HEK293 (cell line): ENCODE measurements around the gene EYS.
A peak's percentile ranks its signal among the peaks of the same experiment; 100 is the strongest.

ENCODE experiments used
- CTCF ChIA-PET: fragments of 350-600 bp; formaldehyde crosslinking; extraction: SDS; loops from one replicate; lab custom pipeline; 2021; ENCODE audit warnings: antibody characterized with exemption; lab: Yijun Ruan, JAX
- POLR2A ChIA-PET: fragments of 300-600 bp; formaldehyde crosslinking; extraction: SDS; loops from one replicate; lab custom pipeline; 2020; ENCODE audit warnings: antibody characterized with exemption, inconsistent platforms; lab: Yijun Ruan, JAX
- H3K27ac ChIP-seq: fragments of 200-500 bp; sonication (Bioruptor generic); 2 replicates; pipeline ENCODE4 v1.5.1; 2014; ENCODE audit warnings: low read depth, low read length, control low read depth, inconsistent platforms; ENCODE audit errors: extremely low read depth
- H3K36me3 ChIP-seq, 2 experiments: fragments of 200-500 bp in 1 of 2; sonication (Bioruptor generic) in 1 of 2; 1 replicate in 1 of 2; 2 replicates in 1 of 2; pipeline ENCODE4 v1.5.1; 2014 to 2017; ENCODE audit warnings: inconsistent platforms in 2 of 2, low read length in 2 of 2; ENCODE audit not compliant: control insufficient read depth in 2 of 2, insufficient read depth in 1 of 2
- H3K4me1 ChIP-seq: fragments of 200-500 bp; sonication (Bioruptor generic); 2 replicates; pipeline ENCODE4 v1.5.1; 2014; ENCODE audit warnings: mild to moderate bottlenecking, low read length, inconsistent platforms; ENCODE audit not compliant: control insufficient read depth, insufficient read depth
- H3K4me3 ChIP-seq: 2 replicates; pipeline ENCODE4 v1.5.1; 2011; ENCODE audit warnings: low read depth, mild to moderate bottlenecking, control low read depth, low read length, moderate library complexity
- H3K9me3 ChIP-seq: fragments of 200-500 bp; sonication (Bioruptor generic); 2 replicates; pipeline ENCODE4 v1.5.1; 2014; ENCODE audit warnings: low read depth, low read length, inconsistent platforms; ENCODE audit not compliant: control insufficient read depth, insufficient read depth
- GLI4 ChIP-seq: fragments of 450-650 bp; formaldehyde crosslinking; IDR thresholded peaks from 2 replicates; pipeline ENCODE4 v1.5.1; 2016; ENCODE audit warnings: missing biosample characterization, missing genetic modification characterization
- GLIS1 ChIP-seq: fragments of 450-650 bp; formaldehyde crosslinking; IDR thresholded peaks from 2 replicates; pipeline ENCODE4 v1.5.1; 2016; ENCODE audit warnings: missing biosample characterization, missing genetic modification characterization
- GLIS2 ChIP-seq: fragments of 450-650 bp; formaldehyde crosslinking; IDR thresholded peaks from 2 replicates; pipeline ENCODE4 v1.5.1; 2016; ENCODE audit warnings: missing biosample characterization, missing genetic modification characterization
- OVOL3 ChIP-seq: fragments of 450-650 bp; formaldehyde crosslinking; IDR thresholded peaks from 2 replicates; pipeline ENCODE4 v1.5.1; 2016; ENCODE audit warnings: missing biosample characterization, missing genetic modification characterization
- PRDM6 ChIP-seq: fragments of 450-650 bp; formaldehyde crosslinking; IDR thresholded peaks from 2 replicates; pipeline ENCODE4 v1.5.1; 2017; ENCODE audit warnings: missing biosample characterization, missing genetic modification characterization
- SETDB1 ChIP-seq: IDR thresholded peaks from one replicate; pipeline ENCODE4 v1.6.1; 2017; ENCODE audit warnings: mild to moderate bottlenecking, low read length, moderate library complexity, mixed read lengths; ENCODE audit not compliant: insufficient read length
- TRIM28 ChIP-seq: IDR thresholded peaks from 2 replicates; pipeline ENCODE4 v1.6.1; 2011; ENCODE audit warnings: low read length, control low read depth, borderline replicate concordance
- ZIC2 ChIP-seq: fragments of 450-650 bp; formaldehyde crosslinking; IDR thresholded peaks from 2 replicates; pipeline ENCODE4 v1.5.1; 2016; ENCODE audit warnings: missing biosample characterization, missing genetic modification characterization
- ZNF132 ChIP-seq: fragments of 450-650 bp; formaldehyde crosslinking; IDR thresholded peaks from 2 replicates; pipeline ENCODE4 v1.5.1; 2017; ENCODE audit warnings: missing biosample characterization, missing genetic modification characterization, borderline replicate concordance
- ZNF239 ChIP-seq: fragments of 450-650 bp; formaldehyde crosslinking; IDR thresholded peaks from 2 replicates; pipeline ENCODE4 v1.5.1; 2016; ENCODE audit warnings: missing biosample characterization, missing genetic modification characterization
- ZNF248 ChIP-seq: fragments of 450-650 bp; formaldehyde crosslinking; IDR thresholded peaks from 2 replicates; pipeline ENCODE4 v1.5.1; 2017; ENCODE audit warnings: missing biosample characterization, missing genetic modification characterization
- ZNF280C ChIP-seq: fragments of 450-650 bp; formaldehyde crosslinking; IDR thresholded peaks from 2 replicates; pipeline ENCODE4 v1.5.1; 2016; ENCODE audit warnings: missing biosample characterization, missing genetic modification characterization
- ZNF302 ChIP-seq: fragments of 450-650 bp; formaldehyde crosslinking; IDR thresholded peaks from 2 replicates; pipeline ENCODE4 v1.5.1; 2016; ENCODE audit warnings: missing biosample characterization, missing genetic modification characterization, low read depth
- ZNF324 ChIP-seq: fragments of 450-650 bp; formaldehyde crosslinking; IDR thresholded peaks from 2 replicates; pipeline ENCODE4 v1.5.1; 2016; ENCODE audit warnings: missing biosample characterization, missing genetic modification characterization
- ZNF560 ChIP-seq: fragments of 450-650 bp; formaldehyde crosslinking; IDR thresholded peaks from 2 replicates; pipeline ENCODE4 v1.5.1; 2017; ENCODE audit warnings: missing biosample characterization, missing genetic modification characterization, borderline replicate concordance
- ZNF580 ChIP-seq: fragments of 450-650 bp; formaldehyde crosslinking; IDR thresholded peaks from 2 replicates; pipeline ENCODE4 v1.5.1; 2016; ENCODE audit warnings: missing biosample characterization, missing genetic modification characterization
- ZNF596 ChIP-seq: fragments of 450-650 bp; IDR thresholded peaks from 2 replicates; pipeline ENCODE4 v1.5.0; 2018; ENCODE audit warnings: missing biosample characterization, mild to moderate bottlenecking, missing genetic modification characterization, moderate library complexity
- ZNF707 ChIP-seq: fragments of 450-650 bp; formaldehyde crosslinking; IDR thresholded peaks from 2 replicates; pipeline ENCODE4 v1.5.1; 2016; ENCODE audit warnings: missing biosample characterization, missing genetic modification characterization
- ZNF747 ChIP-seq: fragments of 450-650 bp; formaldehyde crosslinking; IDR thresholded peaks from 2 replicates; pipeline ENCODE4 v1.5.1; 2016; ENCODE audit warnings: missing biosample characterization, missing genetic modification characterization
- ZNF830 ChIP-seq: fragments of 450-650 bp; IDR thresholded peaks from 2 replicates; pipeline ENCODE4 v1.5.0; 2018; ENCODE audit warnings: missing biosample characterization, missing genetic modification characterization, low read depth, mild to moderate bottlenecking, moderate library complexity
- TF ChIP-seq, protein P1 (sequence below): fragments of 450-650 bp; formaldehyde crosslinking; IDR thresholded peaks from 2 replicates; pipeline ENCODE4 v1.5.1; 2016; ENCODE audit warnings: missing biosample characterization, missing genetic modification characterization
- TF ChIP-seq, protein P2 (sequence below): fragments of 450-650 bp; formaldehyde crosslinking; IDR thresholded peaks from 2 replicates; pipeline ENCODE4 v1.5.1; 2016; ENCODE audit warnings: missing biosample characterization, missing genetic modification characterization

Gene EYS

DNA sequence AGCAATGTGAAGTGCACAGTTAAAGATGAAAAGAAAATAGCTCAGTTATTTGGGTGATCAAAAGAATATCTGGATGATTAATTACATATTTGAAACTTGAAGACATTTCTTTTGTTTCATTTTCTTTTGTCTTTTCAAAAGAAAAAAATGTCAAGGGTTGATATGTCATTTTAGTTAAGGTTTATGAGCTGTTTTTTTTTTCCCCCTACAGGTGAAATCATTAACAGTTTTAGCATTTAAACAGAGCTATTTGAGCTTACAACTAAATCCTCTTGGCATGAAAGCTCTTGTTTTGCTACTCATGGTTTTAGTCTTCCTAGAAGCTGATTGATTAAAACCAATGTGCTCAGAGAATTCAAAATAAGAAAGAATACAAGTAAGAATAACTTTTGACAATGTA lies 1184.2 kb downstream of the EYS start:
- TF ChIP-seq, protein P1, sequence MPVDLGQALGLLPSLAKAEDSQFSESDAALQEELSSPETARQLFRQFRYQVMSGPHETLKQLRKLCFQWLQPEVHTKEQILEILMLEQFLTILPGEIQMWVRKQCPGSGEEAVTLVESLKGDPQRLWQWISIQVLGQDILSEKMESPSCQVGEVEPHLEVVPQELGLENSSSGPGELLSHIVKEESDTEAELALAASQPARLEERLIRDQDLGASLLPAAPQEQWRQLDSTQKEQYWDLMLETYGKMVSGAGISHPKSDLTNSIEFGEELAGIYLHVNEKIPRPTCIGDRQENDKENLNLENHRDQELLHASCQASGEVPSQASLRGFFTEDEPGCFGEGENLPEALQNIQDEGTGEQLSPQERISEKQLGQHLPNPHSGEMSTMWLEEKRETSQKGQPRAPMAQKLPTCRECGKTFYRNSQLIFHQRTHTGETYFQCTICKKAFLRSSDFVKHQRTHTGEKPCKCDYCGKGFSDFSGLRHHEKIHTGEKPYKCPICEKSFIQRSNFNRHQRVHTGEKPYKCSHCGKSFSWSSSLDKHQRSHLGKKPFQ (tag by site-specific recombination) = no peak
- TF ChIP-seq ZIC2 (tag by site-specific recombination) = no peak
- no peak for TF ChIP-seq GLIS1
- no peak for TF ChIP-seq OVOL3 (tag by site-specific recombination)
- TF ChIP-seq ZNF302 (tag by site-specific recombination) = no peak
- TF ChIP-seq ZNF596 (tag by site-specific recombination) = no peak
- no peak for TF ChIP-seq ZNF132
- TF ChIP-seq ZNF830 (tag by site-specific recombination) = no peak
- no peak for TF ChIP-seq ZNF747
- no peak for TF ChIP-seq ZNF248 (tag by site-specific recombination)
- TF ChIP-seq, all 188 proteins: peak for 0
- no peak overlapping the region for H3K27ac ChIP-seq
- H3K4me1 ChIP-seq = no peaks in the 10 kb centered on the region
- H3K36me3 ChIP-seq = no peaks in the 10 kb centered on the region
- CTCF ChIA-PET = interaction anchor here (0.8 to 1.0 kb wide), 2 partner anchors 17 to 18 kb away, joined by 5 to 8 read pairs; no protein-coding TSS in a partner anchor
- no peaks in the 10 kb centered on the region for H3K9me3 ChIP-seq
- H3K4me3 ChIP-seq = no peak overlapping the region
- POLR2A ChIA-PET = no interaction called here

DNA sequence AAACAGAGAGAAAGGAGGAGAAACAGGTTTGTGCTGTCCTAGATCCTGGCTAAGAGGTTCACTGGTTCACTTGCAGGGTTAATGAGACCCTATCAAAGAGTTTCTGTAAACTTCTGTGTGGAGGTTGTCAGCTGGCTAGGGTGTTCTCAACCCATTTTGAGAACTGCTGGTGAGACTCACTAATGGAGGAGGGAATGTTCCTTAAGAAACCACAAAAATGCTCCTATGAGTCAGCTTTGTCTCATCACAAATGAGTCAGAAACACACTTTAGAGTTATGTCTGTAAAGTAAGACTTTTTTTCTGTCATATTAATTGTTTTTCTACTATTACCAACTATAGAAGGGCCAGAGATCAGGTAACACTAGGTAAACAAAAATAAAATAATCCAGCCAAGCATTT lies 1187.0 kb downstream of the EYS start:
- ChIA-PET POLR2A (no interaction called here), CTCF (interaction anchor here (2.1 kb wide), 1 partner anchor 15 kb away, joined by 11 read pairs; no protein-coding TSS in a partner anchor)
- H3K4me3 ChIP-seq = no peak overlapping the region
- no peaks in the 10 kb centered on the region for H3K4me1 ChIP-seq
- peak; percentile 19 for TF ChIP-seq SETDB1
- TF ChIP-seq, protein P2, sequence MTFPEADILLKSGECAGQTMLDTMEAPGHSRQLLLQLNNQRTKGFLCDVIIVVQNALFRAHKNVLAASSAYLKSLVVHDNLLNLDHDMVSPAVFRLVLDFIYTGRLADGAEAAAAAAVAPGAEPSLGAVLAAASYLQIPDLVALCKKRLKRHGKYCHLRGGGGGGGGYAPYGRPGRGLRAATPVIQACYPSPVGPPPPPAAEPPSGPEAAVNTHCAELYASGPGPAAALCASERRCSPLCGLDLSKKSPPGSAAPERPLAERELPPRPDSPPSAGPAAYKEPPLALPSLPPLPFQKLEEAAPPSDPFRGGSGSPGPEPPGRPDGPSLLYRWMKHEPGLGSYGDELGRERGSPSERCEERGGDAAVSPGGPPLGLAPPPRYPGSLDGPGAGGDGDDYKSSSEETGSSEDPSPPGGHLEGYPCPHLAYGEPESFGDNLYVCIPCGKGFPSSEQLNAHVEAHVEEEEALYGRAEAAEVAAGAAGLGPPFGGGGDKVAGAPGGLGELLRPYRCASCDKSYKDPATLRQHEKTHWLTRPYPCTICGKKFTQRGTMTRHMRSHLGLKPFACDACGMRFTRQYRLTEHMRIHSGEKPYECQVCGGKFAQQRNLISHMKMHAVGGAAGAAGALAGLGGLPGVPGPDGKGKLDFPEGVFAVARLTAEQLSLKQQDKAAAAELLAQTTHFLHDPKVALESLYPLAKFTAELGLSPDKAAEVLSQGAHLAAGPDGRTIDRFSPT = no peak
- TF ChIP-seq ZNF239 (tag by site-specific recombination) = no peak
- no peaks in the 10 kb centered on the region for H3K36me3 ChIP-seq
- no peaks in the 10 kb centered on the region for H3K9me3 ChIP-seq
- no peak overlapping the region for H3K27ac ChIP-seq

DNA sequence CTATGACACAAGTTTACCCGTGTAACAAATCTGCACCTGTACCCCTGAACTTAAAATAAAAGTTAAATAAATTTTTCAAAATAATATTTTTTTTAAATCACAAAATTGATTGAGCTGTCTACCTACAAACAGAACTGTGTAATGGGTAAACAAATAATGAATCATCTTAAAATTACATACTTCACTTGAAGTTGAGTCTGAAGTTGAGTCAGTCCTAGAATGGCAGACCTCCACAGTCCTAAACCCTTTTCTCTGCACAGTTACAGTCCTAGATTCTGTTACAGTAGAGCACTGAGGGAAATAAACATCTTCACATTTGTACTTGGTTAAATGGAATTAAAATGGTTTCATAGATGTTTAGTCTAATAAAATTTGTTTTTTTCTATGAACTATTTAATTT lies 1190.6 kb downstream of the EYS start:
- ChIA-PET POLR2A (no interaction called here), CTCF (interaction anchor here (0.6 to 4.6 kb wide), 2 partner anchors 11 to 109 kb away, joined by 3 to 28 read pairs; no protein-coding TSS in a partner anchor)
- H3K4me1 ChIP-seq = no peaks in the 10 kb centered on the region

More for the DNA sequence above, 1190.6 kb downstream of the EYS start:
- TF ChIP-seq TRIM28 = no peak
- no peak for TF ChIP-seq ZNF324 (tag by site-specific recombination)
- TF ChIP-seq GLI4 (tag by site-specific recombination) = no peak
- no peak for TF ChIP-seq ZNF707 (tag by site-specific recombination)
- TF ChIP-seq ZNF280C (tag by site-specific recombination) = no peak
- no peak for TF ChIP-seq ZNF560 (tag by site-specific recombination)
- TF ChIP-seq ZNF302 (tag by site-specific recombination) = no peak
- no peak for TF ChIP-seq GLIS2 (tag by site-specific recombination)
- TF ChIP-seq PRDM6 (tag by site-specific recombination) = no peak
- no peak for TF ChIP-seq ZNF580 (tag by site-specific recombination)
- Histone ChIP-seq H3K27ac (no peak overlapping the region), H3K9me3 (no peaks in the 10 kb centered on the region), H3K4me3 (no peak overlapping the region), H3K36me3 (no peaks in the 10 kb centered on the region)
